Mammary epithelial cell (primary cell): ENCODE results near the gene C2CD4A.

Source experiments
- CTCF ChIP-seq, 2 donors: IDR thresholded peaks in 1 of 2; conservative IDR thresholded peaks in 1 of 2; 2 replicates each; pipeline ENCODE4 v1.5.1; 2011 to 2012; ENCODE audit warnings: inconsistent platforms in 2 of 2, low read length in 2 of 2, mild to moderate bottlenecking in 2 of 2, control low read depth in 1 of 2, low read depth in 1 of 2; ENCODE audit not compliant: insufficient read depth in 1 of 2; ENCODE audit errors: extremely low read depth in 1 of 2
- EZH2 ChIP-seq: IDR thresholded peaks from 2 replicates; pipeline ENCODE4 v1.6.1; 2012; ENCODE audit warnings: low read length, inconsistent platforms, borderline replicate concordance

GRCh38 chr15:62058327-62059028 is 8.3 kb upstream of the C2CD4A start:
- TF ChIP-seq CTCF (conservative IDR thresholded peaks at IDR 0.05 in 1 of 2, IDR thresholded peaks at IDR 0.05 in 1 of 2; ENCODE audit: extremely low read depth in 1 of 2, insufficient read depth in 1 of 2, low read depth in 1 of 2, low read length in 2 of 2) (no peak), EZH2 (no peak)
